ENCODE measurements around the gene VPS39.

GRCh38 chr15:42202653-42203052, 5.5 kb downstream of the VPS39 start:
- no peak for TF ChIP-seq CTCF (conservative IDR thresholded peaks at IDR 0.05; ENCODE audit: low read length)
- TF ChIP-seq EZH2phosphoT487 (IDR thresholded peaks at IDR 0.05; ENCODE audit: borderline replicate concordance): no peak

Data from Loucy (cell line).